HUDEP-2 (cell line): Measurements from ENCODE around the gene PCDHA3.
A peak's percentile ranks its signal among the peaks of the same experiment; 100 is the strongest.
"Not testable (repeated sequence)": the region's sequence is repeated elsewhere in the genome, so short reads cannot be mapped to it uniquely, and the experiment has no call there.

Experiments
- DNase-seq, 76 experiments: peaks; one replicate each; lab custom pipeline; 2025; ENCODE audit not compliant: unreplicated experiment in 76 of 76; lab: John Stamatoyannopoulos, UW

PCDHA3 gene

GRCh38 chr5:140808889-140809291 is 8.0 kb downstream of the PCDHA3 start:
- no peak for DNase-seq

- DNase-seq: peak in 23 of 76 experiments; percentile 2 to 36 (median 14)
Observed at GRCh38 chr5:140821375-140822280, 20.8 kb downstream of the PCDHA3 start, which contains the start of gene PCDHA5. TSS of gene PCDHA5 (plus strand) at chr5:140821613.

GRCh38 chr5:140822281-140822629 is 21.4 kb downstream of the PCDHA3 start:
- DNase-seq: no peak

GRCh38 chr5:140822969-140823368 is 22.1 kb downstream of the PCDHA3 start:
- not testable (repeated sequence) for DNase-seq

- no peak for DNase-seq
Observed at GRCh38 chr5:140823475-140823874, 22.6 kb downstream of the PCDHA3 start.

- DNase-seq: no peak
Observed at GRCh38 chr5:140827704-140828361, 27.0 kb downstream of the PCDHA3 start, which contains the start of gene PCDHA6. TSS of gene PCDHA6 (plus strand) at chr5:140827960. CDS start at chr5:140828092, 132 bp downstream.

- DNase-seq: no peak
Observed at GRCh38 chr5:140828362-140828737, 27.5 kb downstream of the PCDHA3 start.

GRCh38 chr5:140829511-140830501 is 28.9 kb downstream of the PCDHA3 start:
- DNase-seq: not testable (repeated sequence)

- DNase-seq: no peak
Observed at GRCh38 chr5:140833993-140834392, 33.1 kb downstream of the PCDHA3 start, which contains the start of gene PCDHA7. TSS of gene PCDHA7 (plus strand) at chr5:140834269. CDS start at chr5:140834384, 115 bp downstream.

GRCh38 chr5:140834439-140835008 is 33.7 kb downstream of the PCDHA3 start:
- DNase-seq: not testable (repeated sequence)

- no peak for DNase-seq
Observed at GRCh38 chr5:140835622-140836510, 35.0 kb downstream of the PCDHA3 start.

GRCh38 chr5:140840978-140841962 is 40.4 kb downstream of the PCDHA3 start, which contains the start of gene PCDHA8:
TSS of gene PCDHA8 (plus strand) at chr5:140841187. CDS start at chr5:140841322, 135 bp downstream.
- DNase-seq: peak in 8 of 76 experiments; percentile 1 to 10 (median 4)

GRCh38 chr5:140842798-140843733 is 42.2 kb downstream of the PCDHA3 start:
- no peak for DNase-seq

- DNase-seq: not testable (repeated sequence)
Observed at GRCh38 chr5:140848139-140849102, 47.6 kb downstream of the PCDHA3 start, which contains the start of gene PCDHA9. TSS of gene PCDHA9 (plus strand) at chr5:140848382. CDS start at chr5:140848496, 114 bp downstream.
